ENCODE data around the gene OGDH.
A peak's percentile ranks its signal among the peaks of the same experiment; 100 is the strongest.

Gene OGDH

DNA sequence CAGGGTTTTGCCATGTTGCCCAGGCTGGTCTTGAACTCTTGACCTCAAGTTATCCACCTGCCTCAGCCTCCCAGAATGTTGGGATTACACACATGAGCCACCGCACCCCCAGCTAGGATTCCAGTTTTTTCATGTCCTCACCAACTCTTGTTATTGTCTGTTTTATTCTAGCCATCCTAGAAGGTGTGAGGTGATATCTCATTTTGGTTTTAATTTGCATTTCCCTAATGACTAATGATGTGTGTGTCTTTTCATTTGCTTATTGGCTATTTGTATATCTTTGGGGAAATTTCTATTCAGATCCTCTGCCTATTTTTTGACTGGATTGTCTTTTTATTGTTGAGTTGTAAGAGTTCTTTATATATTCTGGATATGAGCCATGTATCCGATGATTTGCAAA lies 83.0 kb downstream of the OGDH start:
- Histone ChIP-seq H3K23ac (ENCODE audit: low read length in 2 of 2) (no peak overlapping the region), H4K91ac (ENCODE audit: low read length) (no peak overlapping the region), H3K4me1 (ENCODE audit: control insufficient read depth, insufficient read depth, low read depth, low read length) (peaks cover 9% of the 10 kb centered on the region), H3K18ac (ENCODE audit: low read depth in 1 of 2, low read length in 2 of 2) (no peak overlapping the region), H3K27me3 (ENCODE audit: control insufficient read depth in 1 of 2, insufficient read depth in 1 of 2, low read length in 2 of 2) (no peaks in the 10 kb centered on the region), H2BK5ac (ENCODE audit: low read depth, low read length, poor library complexity, severe bottlenecking) (no peak overlapping the region), H4K8ac (ENCODE audit: low read length) (no peak overlapping the region), H3K36me3 (ENCODE audit: control insufficient read depth in 1 of 2, insufficient read depth in 2 of 2, low read depth in 1 of 2, low read length in 2 of 2) (peaks cover 22 to 29% of the 10 kb centered on the region in 2 experiments), H2BK12ac (ENCODE audit: low read length in 2 of 2) (no peak overlapping the region), H3K4me3 (ENCODE audit: insufficient read depth in 1 of 2, low read depth in 1 of 2, low read length in 2 of 2) (no peak overlapping the region), H2AK5ac (ENCODE audit: low read length, severe bottlenecking) (no peak overlapping the region), H3K14ac (ENCODE audit: low read length in 2 of 2) (no peak overlapping the region), H3K9me3 (ENCODE audit: control insufficient read depth, low read length) (no peaks in the 10 kb centered on the region), H3K4ac (ENCODE audit: low read depth in 1 of 2, low read length in 2 of 2) (no peak overlapping the region), H3K27ac (ENCODE audit: low read length, poor library complexity, severe bottlenecking) (no peak overlapping the region), H3K4me2 (ENCODE audit: low read length, poor library complexity, severe bottlenecking) (no peak overlapping the region), H2BK120ac (ENCODE audit: low read depth, low read length) (no peak overlapping the region), H2AFZ (ENCODE audit: low read depth, low read length) (no peak overlapping the region), H2BK15ac (ENCODE audit: low read depth, poor library complexity, severe bottlenecking) (no peak overlapping the region), H3K9ac (ENCODE audit: low read length) (no peak overlapping the region), H3K79me1 (replicated peaks; ENCODE audit: low read length, poor library complexity, severe bottlenecking) (peaks cover 4% of the 10 kb centered on the region)
- WGBS, result 100% methylated on average over 1 of the region's 2 CpGs
- no peak for DNase-seq

DNA sequence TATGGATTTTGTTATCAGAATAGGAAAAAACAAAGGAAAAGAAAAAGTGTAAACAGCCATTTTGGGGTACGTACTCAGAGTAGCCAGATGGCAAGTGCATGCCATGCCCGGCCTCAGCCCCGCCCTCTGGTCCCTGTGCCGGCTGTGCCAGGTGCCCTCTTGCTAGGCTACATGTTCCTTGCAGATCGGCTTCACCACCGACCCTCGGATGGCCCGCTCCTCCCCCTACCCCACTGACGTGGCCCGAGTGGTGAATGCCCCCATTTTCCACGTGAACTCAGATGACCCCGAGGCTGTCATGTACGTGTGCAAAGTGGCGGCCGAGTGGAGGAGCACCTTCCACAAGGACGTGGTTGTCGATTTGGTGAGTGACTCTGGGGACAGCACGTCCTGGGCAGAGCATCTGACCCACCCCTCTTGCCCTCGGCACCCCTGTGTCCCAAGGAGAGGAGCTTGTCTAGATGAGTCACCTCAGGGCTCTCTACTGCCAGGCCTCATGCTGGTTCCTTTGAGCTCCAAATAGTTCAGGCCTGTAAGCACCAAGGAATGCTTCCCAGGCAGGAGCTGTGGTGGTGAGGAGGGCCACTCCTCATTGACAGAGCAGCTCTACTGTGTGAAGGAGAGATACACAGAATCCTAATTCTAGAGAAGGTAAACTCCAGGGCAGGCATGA lies 87.3 kb downstream of the OGDH start:
- H2BK120ac ChIP-seq (ENCODE audit: low read depth, low read length), result no peak overlapping the region
- peak overlapping the region; percentile 19 for H4K8ac ChIP-seq (ENCODE audit: low read length)
- H3K4me2 ChIP-seq (ENCODE audit: low read length, poor library complexity, severe bottlenecking), result no peak overlapping the region
- no peak overlapping the region for H3K23ac ChIP-seq (ENCODE audit: low read length in 2 of 2)
- peak overlapping the region in 1 of 2 experiments; percentile 10 for H2BK12ac ChIP-seq (ENCODE audit: low read length in 2 of 2)
- peak; percentile 41 for DNase-seq
- no peak overlapping the region for H3K4ac ChIP-seq (ENCODE audit: low read depth in 1 of 2, low read length in 2 of 2)
- peaks cover 22% of the 10 kb centered on the region for H3K79me1 ChIP-seq (replicated peaks; ENCODE audit: low read length, poor library complexity, severe bottlenecking)
- no peak overlapping the region for H3K18ac ChIP-seq (ENCODE audit: low read depth in 1 of 2, low read length in 2 of 2)
- no peaks in the 10 kb centered on the region for H3K9me3 ChIP-seq (ENCODE audit: control insufficient read depth, low read length)
- H3K14ac ChIP-seq (ENCODE audit: low read length in 2 of 2), result no peak overlapping the region
- H3K4me1 ChIP-seq (ENCODE audit: control insufficient read depth, insufficient read depth, low read depth, low read length), result peaks cover 10% of the 10 kb centered on the region
- no peak overlapping the region for H2BK5ac ChIP-seq (ENCODE audit: low read depth, low read length, poor library complexity, severe bottlenecking)
- H3K27ac ChIP-seq (ENCODE audit: low read length, poor library complexity, severe bottlenecking), result peak overlapping the region; percentile 29
- H4K91ac ChIP-seq (ENCODE audit: low read length), result no peak overlapping the region
- H2BK15ac ChIP-seq (ENCODE audit: low read depth, poor library complexity, severe bottlenecking), result no peak overlapping the region
- H3K36me3 ChIP-seq (ENCODE audit: control insufficient read depth in 1 of 2, insufficient read depth in 2 of 2, low read depth in 1 of 2, low read length in 2 of 2), result peaks cover 56 to 64% of the 10 kb centered on the region in 2 experiments
- peak overlapping the region in 1 of 2 experiments; percentile 9 for H3K4me3 ChIP-seq (ENCODE audit: insufficient read depth in 1 of 2, low read depth in 1 of 2, low read length in 2 of 2)
- 89% methylated on average over 19 of the region's 19 CpGs for WGBS
- H3K27me3 ChIP-seq (ENCODE audit: control insufficient read depth in 1 of 2, insufficient read depth in 1 of 2, low read length in 2 of 2), result no peaks in the 10 kb centered on the region
- H2AK5ac ChIP-seq (ENCODE audit: low read length, severe bottlenecking), result no peak overlapping the region
- no peak overlapping the region for H2AFZ ChIP-seq (ENCODE audit: low read depth, low read length)
- no peak overlapping the region for H3K9ac ChIP-seq (ENCODE audit: low read length)

DNA sequence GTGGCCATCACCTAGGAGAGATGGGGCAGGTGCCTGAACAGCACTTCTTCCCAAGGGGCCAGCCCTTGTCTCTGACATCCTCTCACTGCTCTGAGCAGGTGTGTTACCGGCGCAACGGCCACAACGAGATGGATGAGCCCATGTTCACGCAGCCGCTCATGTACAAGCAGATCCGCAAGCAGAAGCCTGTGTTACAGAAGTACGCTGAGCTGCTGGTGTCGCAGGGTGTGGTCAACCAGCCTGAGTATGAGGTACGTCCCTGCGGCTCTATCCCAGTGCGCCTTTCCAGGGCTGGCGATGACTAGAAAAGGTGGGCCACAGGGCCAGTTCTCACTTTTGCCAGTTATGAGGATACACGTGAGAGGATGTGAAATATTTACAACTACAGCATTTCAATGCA lies 87.9 kb downstream of the OGDH start:
- no peak overlapping the region for H2BK120ac ChIP-seq (ENCODE audit: low read depth, low read length)
- peak overlapping the region; percentile 4 for H2AK5ac ChIP-seq (ENCODE audit: low read length, severe bottlenecking)

DNA sequence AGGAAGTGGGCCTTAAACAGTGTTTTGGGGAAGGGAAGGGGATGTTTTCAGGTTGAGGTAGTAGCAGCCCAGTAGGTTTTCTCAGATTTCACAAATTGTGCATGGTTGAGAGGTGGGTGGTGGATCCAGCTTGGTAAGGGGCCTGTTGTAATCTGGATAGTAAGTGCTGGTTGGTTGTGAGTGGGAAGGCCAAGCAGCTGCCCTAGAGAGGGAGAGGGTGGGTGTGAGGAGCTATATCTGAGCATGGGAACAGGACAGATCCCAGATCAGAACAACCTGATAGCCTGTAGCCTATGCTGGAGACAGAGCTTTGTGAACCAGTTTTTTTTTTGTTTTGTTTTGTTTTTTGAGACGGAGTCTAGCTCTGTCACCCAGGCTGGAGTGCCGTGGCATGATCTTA lies 88.3 kb downstream of the OGDH start:
- no peak overlapping the region for H3K4me3 ChIP-seq (ENCODE audit: insufficient read depth in 1 of 2, low read depth in 1 of 2, low read length in 2 of 2)
- H3K4me1 ChIP-seq (ENCODE audit: control insufficient read depth, insufficient read depth, low read depth, low read length), result peaks cover 10% of the 10 kb centered on the region
- H3K4me2 ChIP-seq (ENCODE audit: low read length, poor library complexity, severe bottlenecking), result no peak overlapping the region
- DNase-seq, result no peak
- no peak overlapping the region for H2BK120ac ChIP-seq (ENCODE audit: low read depth, low read length)
- peaks cover 3% of the 10 kb centered on the region for H3K9me3 ChIP-seq (ENCODE audit: control insufficient read depth, low read length)
- no peak overlapping the region for H4K8ac ChIP-seq (ENCODE audit: low read length)
- no peak overlapping the region for H2BK12ac ChIP-seq (ENCODE audit: low read length in 2 of 2)
- H3K79me1 ChIP-seq (replicated peaks; ENCODE audit: low read length, poor library complexity, severe bottlenecking), result peaks cover 22% of the 10 kb centered on the region
- H3K27ac ChIP-seq (ENCODE audit: low read length, poor library complexity, severe bottlenecking), result no peak overlapping the region
- WGBS, result no CpG with 5 or more reads among the region's 2 CpGs
- H3K27me3 ChIP-seq (ENCODE audit: control insufficient read depth in 1 of 2, insufficient read depth in 1 of 2, low read length in 2 of 2), result no peaks in the 10 kb centered on the region
- no peak overlapping the region for H3K23ac ChIP-seq (ENCODE audit: low read length in 2 of 2)
- H2BK15ac ChIP-seq (ENCODE audit: low read depth, poor library complexity, severe bottlenecking), result no peak overlapping the region
- H2AK5ac ChIP-seq (ENCODE audit: low read length, severe bottlenecking), result peak overlapping the region; percentile 12
- no peak overlapping the region for H4K91ac ChIP-seq (ENCODE audit: low read length)
- no peak overlapping the region for H3K18ac ChIP-seq (ENCODE audit: low read depth in 1 of 2, low read length in 2 of 2)
- H3K36me3 ChIP-seq (ENCODE audit: control insufficient read depth in 1 of 2, insufficient read depth in 2 of 2, low read depth in 1 of 2, low read length in 2 of 2), result peaks cover 65 to 69% of the 10 kb centered on the region in 2 experiments
- H3K9ac ChIP-seq (ENCODE audit: low read length), result no peak overlapping the region
- H3K14ac ChIP-seq (ENCODE audit: low read length in 2 of 2), result no peak overlapping the region
- no peak overlapping the region for H2AFZ ChIP-seq (ENCODE audit: low read depth, low read length)
- H3K4ac ChIP-seq (ENCODE audit: low read depth in 1 of 2, low read length in 2 of 2), result no peak overlapping the region
- peak overlapping the region; percentile 20 for H2BK5ac ChIP-seq (ENCODE audit: low read depth, low read length, poor library complexity, severe bottlenecking)

More for the DNA sequence above, 87.9 kb downstream of the OGDH start:
- Histone ChIP-seq H4K8ac (ENCODE audit: low read length) (peak overlapping the region; percentile 19), H3K27me3 (ENCODE audit: control insufficient read depth in 1 of 2, insufficient read depth in 1 of 2, low read length in 2 of 2) (no peaks in the 10 kb centered on the region), H3K4ac (ENCODE audit: low read depth in 1 of 2, low read length in 2 of 2) (no peak overlapping the region), H3K79me1 (replicated peaks; ENCODE audit: low read length, poor library complexity, severe bottlenecking) (peaks cover 22% of the 10 kb centered on the region), H2BK15ac (ENCODE audit: low read depth, poor library complexity, severe bottlenecking) (no peak overlapping the region), H3K4me1 (ENCODE audit: control insufficient read depth, insufficient read depth, low read depth, low read length) (peaks cover 10% of the 10 kb centered on the region), H3K27ac (ENCODE audit: low read length, poor library complexity, severe bottlenecking) (peak overlapping the region; percentile 29), H2AFZ (ENCODE audit: low read depth, low read length) (no peak overlapping the region), H3K9me3 (ENCODE audit: control insufficient read depth, low read length) (peaks cover under 1% of the 10 kb centered on the region), H3K23ac (ENCODE audit: low read length in 2 of 2) (no peak overlapping the region), H2BK12ac (ENCODE audit: low read length in 2 of 2) (no peak overlapping the region), H3K36me3 (ENCODE audit: control insufficient read depth in 1 of 2, insufficient read depth in 2 of 2, low read depth in 1 of 2, low read length in 2 of 2) (peaks cover 60 to 65% of the 10 kb centered on the region in 2 experiments), H3K18ac (ENCODE audit: low read depth in 1 of 2, low read length in 2 of 2) (no peak overlapping the region), H2BK5ac (ENCODE audit: low read depth, low read length, poor library complexity, severe bottlenecking) (no peak overlapping the region), H3K9ac (ENCODE audit: low read length) (no peak overlapping the region), H3K4me3 (ENCODE audit: insufficient read depth in 1 of 2, low read depth in 1 of 2, low read length in 2 of 2) (peak overlapping the region in 1 of 2 experiments; percentile 9), H3K14ac (ENCODE audit: low read length in 2 of 2) (no peak overlapping the region), H3K4me2 (ENCODE audit: low read length, poor library complexity, severe bottlenecking) (no peak overlapping the region), H4K91ac (ENCODE audit: low read length) (no peak overlapping the region)
- 98% methylated on average over 13 of the region's 14 CpGs for WGBS
- no peak for DNase-seq

Data from mesenchymal stem cell (in vitro differentiated cells and primary cell).